ENCODE measurements around the gene SLC6A1. TPM values are rescaled to one million over a fixed set of nuclear protein-coding genes. Genes with fewer than 3 reads are reported as not detected.

Gene SLC6A1
- total RNA-seq, 1 experiment from 2014 or later: not detected

- Mint-ChIP-seq H3K27ac (ENCODE audit: low read depth, unreplicated experiment) (no peak overlapping the region), H3K36me3 (ENCODE audit: insufficient read depth, unreplicated experiment) (no peaks in the 10 kb centered on the region), H3K4me3 (ENCODE audit: unreplicated experiment) (no peak overlapping the region), H3K27me3 (ENCODE audit: insufficient read depth, unreplicated experiment) (peaks cover 46% of the 10 kb centered on the region), H3K4me1 (ENCODE audit: insufficient read depth, unreplicated experiment) (no peaks in the 10 kb centered on the region), H3K9me3 (ENCODE audit: unreplicated experiment) (no peaks in the 10 kb centered on the region)
- no peak for TF ChIP-seq CTCF (IDR thresholded peaks at IDR 0.05; ENCODE audit: unreplicated experiment)
- POLR2A ChIA-PET: no interaction called here
- no peak for DNase-seq (ENCODE audit: unreplicated experiment)
- CTCF ChIA-PET: no interaction called here
- no TSS peak for BruUV-seq (replicated peaks)
- intact Hi-C loops (cut with micrococcal nuclease): no loop called here
Measured at GRCh38 chr3:11014752-11015151, 22.2 kb downstream of the SLC6A1 start.

DNA sequence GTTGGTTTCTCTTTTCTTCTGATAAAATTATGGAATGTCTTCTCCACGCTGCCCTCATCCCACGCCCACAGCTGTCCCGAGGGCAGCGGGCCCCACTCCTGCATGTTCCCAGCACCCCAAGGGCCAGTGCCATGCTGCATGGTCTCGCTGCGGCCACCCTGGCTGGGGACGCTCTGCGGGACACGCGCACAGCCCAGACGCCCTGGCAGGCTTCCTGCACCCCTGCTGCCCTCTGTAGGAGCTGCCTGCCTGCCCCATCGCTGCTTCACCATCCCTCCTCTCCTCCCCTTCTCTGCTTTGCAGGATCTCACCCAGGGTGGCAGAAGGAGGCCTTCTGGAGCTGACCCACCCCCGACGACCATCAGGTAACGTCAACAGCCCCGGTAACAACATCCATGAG lies 22.8 kb downstream of the SLC6A1 start:
- Mint-ChIP-seq H3K4me1 (ENCODE audit: insufficient read depth, unreplicated experiment) (no peaks in the 10 kb centered on the region), H3K9me3 (ENCODE audit: unreplicated experiment) (no peaks in the 10 kb centered on the region), H3K27ac (ENCODE audit: low read depth, unreplicated experiment) (no peak overlapping the region), H3K36me3 (ENCODE audit: insufficient read depth, unreplicated experiment) (no peaks in the 10 kb centered on the region), H3K4me3 (ENCODE audit: unreplicated experiment) (no peak overlapping the region), H3K27me3 (ENCODE audit: insufficient read depth, unreplicated experiment) (peaks cover 46% of the 10 kb centered on the region)
- BruUV-seq (replicated peaks): no TSS peak
- intact Hi-C loops (cut with micrococcal nuclease): no loop called here
- no peak for DNase-seq (ENCODE audit: unreplicated experiment)
- no peak for TF ChIP-seq CTCF (IDR thresholded peaks at IDR 0.05; ENCODE audit: unreplicated experiment)
- ChIA-PET POLR2A (no interaction called here), CTCF (interaction anchor here (0.7 to 1.5 kb wide), 2 partner anchors 50 to 64 kb away, joined by 3 read pairs; no protein-coding TSS in a partner anchor)

DNA sequence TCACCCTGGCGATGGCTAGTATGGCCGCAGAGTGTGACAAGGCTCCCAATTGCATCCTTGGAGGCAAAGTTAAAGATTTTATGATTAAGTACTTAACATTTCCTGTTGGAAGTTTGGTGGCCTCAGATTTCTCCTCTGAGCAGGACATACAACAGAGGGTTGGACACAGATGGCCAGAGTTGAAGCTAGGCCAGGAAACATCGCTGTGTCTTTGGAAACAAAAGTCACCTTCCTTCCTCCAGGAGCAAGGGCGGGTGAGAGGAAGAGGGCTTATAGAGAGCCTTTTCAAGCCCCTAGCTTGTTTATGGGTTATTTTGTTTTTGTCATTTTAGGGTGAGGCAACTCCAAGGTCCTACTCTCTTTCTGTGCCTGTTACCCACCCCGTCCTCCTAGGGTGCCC lies 24.2 kb downstream of the SLC6A1 start:
- no peak for TF ChIP-seq CTCF (IDR thresholded peaks at IDR 0.05; ENCODE audit: unreplicated experiment)
- no peaks in the 10 kb centered on the region for H3K9me3 Mint-ChIP-seq (ENCODE audit: unreplicated experiment)
- H3K27ac Mint-ChIP-seq (ENCODE audit: low read depth, unreplicated experiment): no peak overlapping the region
- H3K4me1 Mint-ChIP-seq (ENCODE audit: insufficient read depth, unreplicated experiment): no peaks in the 10 kb centered on the region
- intact Hi-C loops (cut with micrococcal nuclease): no loop called here
- ChIA-PET POLR2A (interaction anchor here (0.6 kb wide), 1 partner anchor 55 kb away, joined by 3 read pairs; no protein-coding TSS in a partner anchor), CTCF (interaction anchor here (1.1 to 1.3 kb wide), 2 partner anchors 44 to 176 kb away, joined by 3 to 7 read pairs; no protein-coding TSS in a partner anchor)
- DNase-seq (ENCODE audit: unreplicated experiment): no peak
- H3K36me3 Mint-ChIP-seq (ENCODE audit: insufficient read depth, unreplicated experiment): no peaks in the 10 kb centered on the region
- no peak overlapping the region for H3K4me3 Mint-ChIP-seq (ENCODE audit: unreplicated experiment)
- BruUV-seq (replicated peaks): no TSS peak
- H3K27me3 Mint-ChIP-seq (ENCODE audit: insufficient read depth, unreplicated experiment): peaks cover 52% of the 10 kb centered on the region

DNA sequence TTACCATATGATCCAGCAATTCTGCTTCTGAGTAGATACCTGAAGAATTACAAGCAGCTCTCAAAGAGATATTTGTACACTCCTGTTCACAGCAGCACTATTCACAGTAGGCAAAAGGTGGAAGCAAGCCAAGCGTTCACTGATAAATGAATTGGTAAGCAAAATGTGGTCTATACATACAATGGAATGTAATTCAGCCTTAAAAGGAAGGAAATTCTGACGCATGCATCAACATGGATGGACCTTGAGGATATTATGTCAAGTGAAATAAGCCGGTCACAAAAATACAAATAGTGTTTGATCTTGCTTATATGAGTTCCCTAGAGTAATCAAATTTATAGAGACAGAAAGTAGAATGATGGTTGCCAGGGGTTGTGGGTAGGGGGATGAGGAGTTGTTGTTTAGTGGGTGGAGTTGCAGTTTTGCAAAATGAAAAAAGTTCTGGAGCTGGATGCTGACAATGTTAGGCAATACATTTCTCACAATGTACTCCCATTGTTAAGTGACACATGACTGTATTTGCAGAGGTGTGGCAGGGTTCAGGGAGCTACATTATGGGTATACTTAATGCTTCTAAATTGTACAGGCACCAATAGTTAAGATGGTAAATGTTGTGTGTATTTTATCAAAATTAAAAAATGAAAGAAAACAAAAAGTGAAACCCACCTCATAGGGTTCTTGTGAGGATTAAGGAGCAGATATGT lies 26.7 kb downstream of the SLC6A1 start:
- BruUV-seq (replicated peaks): no TSS peak
- no peak overlapping the region for H3K27ac Mint-ChIP-seq (ENCODE audit: low read depth, unreplicated experiment)
- intact Hi-C loops (cut with micrococcal nuclease): no loop called here
- no peak for DNase-seq (ENCODE audit: unreplicated experiment)
- H3K36me3 Mint-ChIP-seq (ENCODE audit: insufficient read depth, unreplicated experiment): no peaks in the 10 kb centered on the region
- ChIA-PET CTCF (no interaction called here), POLR2A (interaction anchor here (0.5 kb wide), 1 partner anchor 1914 kb away, joined by 3 read pairs; no protein-coding TSS in a partner anchor)
- H3K4me3 Mint-ChIP-seq (ENCODE audit: unreplicated experiment): no peak overlapping the region
- TF ChIP-seq CTCF (IDR thresholded peaks at IDR 0.05; ENCODE audit: unreplicated experiment): no peak
- H3K9me3 Mint-ChIP-seq (ENCODE audit: unreplicated experiment): no peaks in the 10 kb centered on the region
- no peaks in the 10 kb centered on the region for H3K4me1 Mint-ChIP-seq (ENCODE audit: insufficient read depth, unreplicated experiment)
- peaks cover 56% of the 10 kb centered on the region for H3K27me3 Mint-ChIP-seq (ENCODE audit: insufficient read depth, unreplicated experiment)
